CD4-positive, alpha-beta T cell treated with Interleukin-17A for 4 hours (primary cell): Measurements from ENCODE around the gene SURF1.
"Not testable (repeated sequence)": the region's sequence is repeated elsewhere in the genome, so short reads cannot be mapped to it uniquely, and the experiment has no call there.

ENCODE experiments used
- DNase-seq: peaks from one replicate; pipeline ENCODE4 v3.0.0-alpha.2; 2020; ENCODE audit warnings: mixed read lengths

SURF1 gene

GRCh38 chr9:133356391-133357091 is at the start of gene SURF1, which contains the start of gene SURF2:
Gene SURF1 (minus strand): TSS chr9:133356487. CDS start chr9:133356453, 34 bp downstream.
Gene SURF2 (plus strand): TSS chr9:133356550. CDS start chr9:133356593, 43 bp downstream.
- DNase-seq: peak; percentile 95

DNA sequence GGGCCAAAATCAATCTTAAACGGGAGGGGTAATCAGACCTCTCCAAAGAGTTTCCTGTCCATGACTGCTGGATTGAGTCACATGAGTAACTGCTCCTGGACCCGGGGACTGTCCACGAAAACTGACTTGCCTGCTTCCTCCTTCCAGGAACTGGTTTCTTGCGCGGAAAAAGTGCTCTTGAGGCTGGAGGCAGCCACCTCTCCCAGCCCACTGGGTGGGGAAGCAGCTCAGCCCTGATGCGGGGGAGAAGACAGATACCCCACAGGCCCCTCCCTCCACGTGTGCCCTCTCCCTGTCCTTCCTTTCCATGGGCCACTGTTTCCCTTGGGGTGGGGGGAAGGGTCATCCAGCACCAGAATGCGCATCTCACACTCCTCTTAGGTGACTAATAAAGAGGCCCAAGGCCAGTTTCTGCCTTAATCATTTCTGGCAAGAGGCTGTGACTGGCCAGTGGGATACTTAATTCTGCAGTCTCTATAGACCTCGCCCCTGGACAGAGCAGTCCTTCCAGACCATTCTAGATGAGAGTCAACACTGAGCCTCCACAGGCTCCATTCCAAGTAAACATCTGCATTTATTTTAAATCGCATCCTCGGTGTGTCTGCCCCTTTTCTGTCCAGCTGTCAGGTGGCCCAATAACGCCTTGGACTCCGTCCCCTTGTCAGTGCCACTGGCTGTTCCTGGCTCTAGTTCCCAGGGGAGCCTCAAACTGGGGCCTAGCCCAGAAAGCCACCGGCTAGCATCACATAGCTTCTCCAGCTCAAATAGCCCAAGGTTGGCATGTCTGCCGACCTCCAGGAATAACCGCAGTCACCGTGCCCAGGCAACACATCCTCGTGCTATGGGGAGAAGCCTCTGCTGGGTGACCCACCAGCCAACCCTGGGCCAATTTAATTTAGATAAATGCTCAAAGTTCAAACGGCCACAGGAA is 49.5 kb upstream of the SURF1 start:
- DNase-seq: no peak

- no peak for DNase-seq
Measured at GRCh38 chr9:133404454-133405002, 48.2 kb upstream of the SURF1 start.

DNA sequence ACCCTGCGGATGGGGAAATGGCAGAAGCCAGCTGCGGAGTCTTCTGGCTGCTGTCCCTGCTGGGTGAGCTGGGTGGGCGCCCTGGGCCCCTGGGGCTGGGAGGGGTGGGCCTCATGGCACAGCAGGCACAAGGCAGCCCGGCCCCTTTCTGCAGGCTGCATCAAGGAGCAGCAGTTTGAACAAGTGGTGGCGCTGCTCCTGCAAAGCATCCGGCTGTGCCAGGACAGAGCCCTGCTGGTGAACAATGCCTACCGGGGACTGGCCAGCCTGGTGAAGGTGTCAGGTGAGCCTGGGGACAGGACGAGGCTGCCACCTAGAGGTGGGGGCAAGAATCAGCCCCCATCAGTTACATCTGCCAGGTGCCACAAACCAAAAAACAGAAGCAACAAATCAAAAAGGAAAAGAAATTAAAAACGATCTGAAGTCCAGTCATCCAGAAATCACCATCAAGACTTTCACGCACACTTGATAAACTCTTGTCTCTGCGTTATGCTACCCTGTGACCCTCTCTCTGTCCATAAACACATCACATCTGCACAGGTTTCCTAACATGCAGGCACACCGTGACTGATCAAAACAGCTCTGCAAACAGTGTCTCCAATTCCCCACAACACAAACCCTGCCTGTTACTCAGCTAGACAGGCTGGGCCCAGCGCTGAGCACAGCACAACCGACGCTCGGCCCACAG is 47.6 kb upstream of the SURF1 start:
- DNase-seq: peak; percentile 77

DNA sequence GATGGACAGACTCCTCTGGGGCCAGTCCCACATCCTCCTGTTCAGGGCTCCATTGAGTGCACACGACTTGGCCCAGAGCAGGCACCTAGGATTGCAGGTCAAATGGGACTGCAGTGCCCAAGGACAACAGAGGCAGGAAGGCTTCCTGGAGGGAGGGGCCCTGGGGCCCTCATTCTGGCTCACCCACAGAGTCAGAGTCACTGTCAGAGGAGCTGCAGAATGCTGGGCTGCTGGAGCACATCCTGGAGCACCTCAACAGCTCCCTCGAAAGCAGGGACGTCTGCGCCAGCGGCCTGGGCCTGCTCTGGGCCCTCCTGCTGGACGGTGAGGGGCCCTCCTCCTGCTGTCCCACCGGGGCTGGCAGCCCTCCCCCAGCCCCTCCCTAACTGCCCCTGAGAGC is 46.4 kb upstream of the SURF1 start:
- no peak for DNase-seq

- DNase-seq: no peak
Measured at GRCh38 chr9:133401588-133401987, 45.3 kb upstream of the SURF1 start.

DNA sequence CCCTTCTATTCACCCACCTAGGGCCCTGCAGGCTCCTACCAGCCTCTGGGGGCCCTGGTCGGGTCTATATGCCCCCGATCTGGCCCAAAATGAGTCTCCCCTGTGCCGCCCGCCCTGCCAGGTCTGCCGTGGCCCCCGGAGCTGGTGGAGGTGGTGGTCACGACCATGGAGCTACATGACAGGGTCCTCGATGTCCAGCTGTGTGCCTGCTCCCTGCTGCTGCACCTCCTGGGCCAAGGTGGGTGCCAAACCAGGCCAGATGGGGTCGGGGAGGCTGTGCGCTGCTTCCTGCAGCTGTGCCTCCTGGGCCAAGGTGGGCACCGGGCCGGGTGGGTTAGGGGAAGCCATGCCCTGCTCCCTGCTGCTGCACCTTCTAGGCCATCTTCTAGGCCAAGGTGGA is 44.0 kb upstream of the SURF1 start:
- no peak for DNase-seq

GRCh38 chr9:133397895-133398294 is 41.6 kb upstream of the SURF1 start:
- DNase-seq: no peak

GRCh38 chr9:133397370-133397769 is 41.1 kb upstream of the SURF1 start:
- no peak for DNase-seq

DNA sequence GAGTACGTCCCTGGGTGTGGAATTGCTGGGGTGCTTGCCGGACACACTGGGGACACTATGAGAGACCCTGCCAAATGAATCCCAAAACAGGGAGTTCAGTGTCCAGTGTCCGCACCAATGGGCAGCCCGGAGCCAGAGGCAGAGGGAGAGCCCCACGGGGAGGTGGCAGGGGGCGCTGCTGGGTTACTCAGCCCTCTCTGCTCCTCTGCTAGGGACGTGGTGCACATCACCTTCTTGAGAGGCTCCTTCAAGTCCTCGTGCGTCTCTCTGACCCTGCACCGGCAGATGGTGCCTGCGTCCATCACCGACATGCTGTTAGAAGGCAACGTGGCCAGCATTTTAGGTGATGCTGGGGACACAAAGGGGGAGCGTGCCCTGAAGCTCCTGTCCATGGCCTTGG is 40.7 kb upstream of the SURF1 start:
- DNase-seq: no peak

GRCh38 chr9:133394687-133395271 is 38.5 kb upstream of the SURF1 start:
- no peak for DNase-seq

DNA sequence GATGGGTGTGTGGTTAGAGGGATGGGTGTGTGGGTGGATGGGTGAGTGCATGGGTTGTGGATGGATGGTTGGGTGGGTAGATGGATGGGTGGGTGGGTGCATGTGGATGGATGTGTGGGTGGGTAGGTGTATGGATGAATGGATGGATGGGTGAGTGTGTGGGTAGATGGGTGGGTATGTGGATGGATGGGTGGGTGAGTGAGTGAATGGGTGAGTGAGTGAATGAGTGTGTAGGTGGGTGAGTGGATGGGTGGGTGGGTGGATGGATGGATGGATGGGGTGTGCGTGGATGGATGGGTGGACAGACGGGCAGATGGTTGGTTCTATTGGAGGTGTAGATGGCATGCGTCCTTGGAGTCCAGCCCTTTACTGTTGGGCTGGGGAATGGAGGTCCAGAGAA is 37.1 kb upstream of the SURF1 start:
- no peak for DNase-seq

GRCh38 chr9:133392308-133392707 is 36.0 kb upstream of the SURF1 start:
- not testable (repeated sequence) for DNase-seq

DNA sequence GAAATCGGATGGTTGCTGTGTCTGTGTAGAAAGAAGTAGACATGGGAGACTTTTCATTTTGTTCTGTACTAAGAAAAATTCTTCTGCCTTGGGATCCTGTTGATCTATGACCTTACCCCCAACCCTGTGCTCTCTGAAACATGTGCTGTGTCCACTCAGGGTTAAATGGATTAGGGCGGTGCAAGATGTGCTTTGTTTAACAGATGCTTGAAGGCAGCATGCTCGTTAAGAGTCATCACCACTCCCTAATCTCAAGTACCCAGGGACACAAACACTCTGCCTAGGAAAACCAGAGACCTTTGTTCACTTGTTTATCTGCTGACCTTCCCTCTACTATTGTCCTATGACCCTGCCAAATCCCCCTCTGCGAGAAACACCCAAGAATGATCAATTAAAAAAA is 35.2 kb upstream of the SURF1 start:
- not testable (repeated sequence) for DNase-seq

DNA sequence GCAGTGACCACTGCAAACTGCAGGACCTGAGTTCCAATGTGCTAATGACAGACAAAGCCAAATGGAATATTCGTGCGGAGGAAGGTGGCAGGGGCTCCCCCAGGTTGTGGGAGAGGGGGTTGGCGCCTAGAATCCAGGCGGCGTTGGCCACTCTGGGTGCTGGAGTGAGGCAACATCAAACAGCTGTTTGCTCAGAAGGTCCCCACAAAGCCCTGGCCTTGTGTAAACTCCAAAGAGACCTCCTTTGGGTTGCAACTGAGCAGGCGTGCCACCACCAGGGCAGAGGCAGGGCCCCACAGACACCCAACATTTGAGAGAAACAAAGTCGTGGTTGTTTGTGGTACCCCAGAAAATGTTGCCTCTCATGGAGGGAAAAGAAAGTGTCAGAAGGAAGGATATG is 34.4 kb upstream of the SURF1 start:
- no peak for DNase-seq

DNA sequence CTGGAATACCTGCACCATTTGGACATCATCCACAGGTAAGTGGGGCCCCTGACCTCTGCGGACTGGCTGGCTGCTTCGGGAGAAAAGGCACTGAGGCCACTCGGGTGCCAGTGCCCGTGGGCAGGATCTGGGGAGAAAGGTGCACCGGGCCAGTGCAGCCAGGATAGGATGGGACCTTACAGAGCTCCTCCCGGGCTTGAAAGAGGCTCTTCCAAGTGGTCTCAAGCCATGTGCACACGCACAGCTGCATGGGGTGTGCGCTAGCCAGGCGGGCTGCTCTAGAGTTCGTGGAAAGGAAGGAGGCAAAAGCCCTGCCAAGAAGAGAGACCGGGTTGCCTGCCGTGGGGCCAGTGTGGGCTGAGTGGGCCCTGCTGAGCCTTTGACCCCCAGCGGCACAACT is 33.3 kb upstream of the SURF1 start:
- DNase-seq: no peak

GRCh38 chr9:133389025-133389557 is 32.8 kb upstream of the SURF1 start:
- DNase-seq: no peak

GRCh38 chr9:133387680-133388079 is 31.4 kb upstream of the SURF1 start:
- no peak for DNase-seq

DNA sequence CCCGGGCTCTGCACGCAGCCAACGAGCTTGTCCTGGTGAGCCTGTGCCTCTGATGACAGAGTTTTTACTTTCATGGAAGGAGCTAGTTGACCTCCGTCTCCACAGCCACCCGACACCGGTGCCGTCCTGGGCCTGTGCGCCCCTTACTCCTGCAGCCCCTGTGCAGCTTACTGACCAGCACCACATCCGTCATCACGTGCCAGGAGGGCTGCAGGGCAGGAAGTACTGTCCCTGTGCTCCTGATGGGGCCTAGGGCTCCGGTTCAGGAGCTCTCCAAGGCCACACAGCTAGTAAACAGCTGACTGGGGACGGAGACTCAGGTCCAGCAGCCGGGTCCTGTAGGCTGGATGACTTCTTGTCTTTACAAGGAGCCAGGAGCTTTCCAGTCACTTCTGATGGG is 30.1 kb upstream of the SURF1 start:
- no peak for DNase-seq

- no peak for DNase-seq
Measured at GRCh38 chr9:133385452-133385851, 29.2 kb upstream of the SURF1 start.

GRCh38 chr9:133384736-133385321 is 28.5 kb upstream of the SURF1 start:
- DNase-seq: no peak

GRCh38 chr9:133383438-133383837 is 27.2 kb upstream of the SURF1 start:
- DNase-seq: no peak
